SK-N-SH (cell line): ENCODE data around the gene TSKS. TPM values are rescaled to one million over a fixed set of nuclear protein-coding genes. Genes with fewer than 3 reads are reported as not detected.
A peak's percentile ranks its signal among the peaks of the same experiment; 100 is the strongest.

ENCODE experiments used
- CTCF ChIA-PET: fragments of 300-600, 350-600 bp; formaldehyde crosslinking; extraction: SDS; loops from one replicate; lab custom pipeline; 2021; lab: Yijun Ruan, JAX
- POLR2A ChIA-PET: fragments of 350-600 bp; sonication (Branson Sonifier 250); formaldehyde crosslinking; extraction: SDS; loops from one replicate; lab custom pipeline; 2020; ENCODE audit warnings: antibody characterized with exemption, inconsistent platforms; lab: Yijun Ruan, JAX
- DNase-seq: peaks from one replicate; pipeline ENCODE4 v3.0.0; 2012
- H2AFZ ChIP-seq: fragments of 200-600 bp; sonication (generic); 2 replicates; pipeline ENCODE4 v1.8.1; 2016; ENCODE audit warnings: antibody characterized with exemption, mild to moderate bottlenecking, low read depth
- H3F3A ChIP-seq: fragments of 200-600 bp; sonication (generic); replicated peaks from 2 replicates; pipeline ENCODE3; 2016; ENCODE audit warnings: antibody characterized with exemption, mild to moderate bottlenecking; ENCODE audit not compliant: insufficient read depth
- H3K27ac ChIP-seq, 2 experiments: fragments of 200-500 bp in 1 of 2; fragments of 200-600 bp in 1 of 2; sonication (Bioruptor generic) in 1 of 2; sonication (generic), shearing (Covaris generic) in 1 of 2; 2 replicates each; pipeline versions ENCODE4 v1.5.1 to v1.6.1; 2014 to 2016; ENCODE audit warnings: low read depth in 2 of 2, inconsistent platforms in 1 of 2, low read length in 1 of 2, mild to moderate bottlenecking in 1 of 2, mixed read lengths in 1 of 2
- H3K27me3 ChIP-seq: fragments of 200-600 bp; sonication (generic), shearing (Covaris generic); 2 replicates; pipeline ENCODE4 v1.6.1; 2016; ENCODE audit warnings: mixed run types; ENCODE audit not compliant: insufficient read depth
- H3K36me3 ChIP-seq, 2 experiments: fragments of 200-500 bp in 1 of 2; fragments of 200-600 bp in 1 of 2; sonication (Bioruptor generic) in 1 of 2; sonication (generic) in 1 of 2; replicated peaks in 1 of 2; 2 replicates each; pipeline versions ENCODE3 to v1.5.1; 2014 to 2016; ENCODE audit warnings: low read length in 1 of 2, mild to moderate bottlenecking in 1 of 2; ENCODE audit not compliant: insufficient read depth in 2 of 2, control insufficient read depth in 1 of 2
- H3K4me1 ChIP-seq, 2 experiments: fragments of 200-500 bp in 1 of 2; fragments of 200-600 bp in 1 of 2; sonication (Bioruptor generic) in 1 of 2; sonication (generic), shearing (Covaris generic) in 1 of 2; 2 replicates each; pipeline versions ENCODE4 v1.5.1 to v1.6.1; 2014 to 2016; ENCODE audit warnings: low read depth in 1 of 2, low read length in 1 of 2, mixed run types in 1 of 2; ENCODE audit not compliant: insufficient read depth in 2 of 2, control insufficient read depth in 1 of 2
- H3K4me2 ChIP-seq: fragments of 200-600 bp; sonication (generic), shearing (Covaris generic); 2 replicates; pipeline ENCODE4 v1.6.1; 2017; ENCODE audit warnings: mixed run types
- H3K4me3 ChIP-seq, 2 experiments: fragments of 200-500 bp in 1 of 2; fragments of 200-600 bp in 1 of 2; sonication (Bioruptor generic) in 1 of 2; sonication (generic), shearing (Covaris generic) in 1 of 2; 2 replicates each; pipeline versions ENCODE4 v1.5.1 to v1.8.1; 2014 to 2016; ENCODE audit warnings: low read depth in 2 of 2, inconsistent platforms in 1 of 2, low read length in 1 of 2, mild to moderate bottlenecking in 1 of 2, mixed read lengths in 1 of 2, moderate library complexity in 1 of 2
- H3K79me2 ChIP-seq: fragments of 200-600 bp; sonication (generic); 2 replicates; pipeline ENCODE4 v1.8.1; 2017; ENCODE audit warnings: mild to moderate bottlenecking; ENCODE audit not compliant: insufficient read depth
- H3K9ac ChIP-seq: fragments of 200-600 bp; sonication (generic); 2 replicates; pipeline ENCODE4 v1.6.1; 2017; ENCODE audit warnings: mixed run types
- H3K9me2 ChIP-seq: fragments of 200-600 bp; sonication (generic); 2 replicates; pipeline ENCODE4 v1.6.1; 2017; ENCODE audit warnings: mixed run types
- H3K9me3 ChIP-seq: fragments of 200-600 bp; sonication (generic); 2 replicates; pipeline ENCODE4 v1.6.1; 2017; ENCODE audit warnings: mixed run types, mild to moderate bottlenecking, moderate library complexity
- H4K20me1 ChIP-seq: fragments of 200-600 bp; sonication (generic); 2 replicates; pipeline ENCODE4 v1.6.1; 2017; ENCODE audit warnings: mild to moderate bottlenecking, mixed run types; ENCODE audit not compliant: insufficient read depth
- CHD2 ChIP-seq: fragments of 150-350 bp; IDR thresholded peaks from 2 replicates; pipeline ENCODE4 v1.6.1; 2018; ENCODE audit warnings: low read length; ENCODE audit not compliant: partially characterized antibody
- CTCF ChIP-seq: fragments of 200-600 bp; sonication (generic); IDR thresholded peaks from 2 replicates; pipeline ENCODE4 v1.6.1; 2017; ENCODE audit warnings: antibody characterized with exemption, mild to moderate bottlenecking, moderate library complexity
- ELF1 ChIP-seq: IDR thresholded peaks from 2 replicates; pipeline ENCODE4 v1.4.0; 2012
- IRF3 ChIP-seq: fragments of 150-350 bp; IDR thresholded peaks from 2 replicates; pipeline ENCODE4 v1.6.1; 2016; ENCODE audit warnings: mild to moderate bottlenecking, low read depth, low read length
- MXI1 ChIP-seq: IDR thresholded peaks from 2 replicates; pipeline ENCODE4 v1.6.1; 2012; ENCODE audit warnings: mild to moderate bottlenecking, low read depth, low read length, improper control_type of control experiment
- PBX3 ChIP-seq: IDR thresholded peaks from 2 replicates; pipeline ENCODE4; 2012
- REST ChIP-seq: IDR thresholded peaks from 2 replicates; pipeline ENCODE4 v1.6.1; 2012; ENCODE audit warnings: mild to moderate bottlenecking, low read depth, low read length, moderate library complexity
- TAF1 ChIP-seq: IDR thresholded peaks from 2 replicates; pipeline ENCODE4 v1.6.1; 2012; ENCODE audit warnings: low read depth, mild to moderate bottlenecking, low read length, moderate library complexity, borderline replicate concordance
- YY1 ChIP-seq: IDR thresholded peaks from 2 replicates; pipeline ENCODE4 v1.4.0; 2012; ENCODE audit warnings: low read depth, mild to moderate bottlenecking
- WGBS: methylation state at CpG from one replicate; pipeline ENCODE4 v1.1.6; 2017; ENCODE audit warnings: low lambda C conversion rate; 5-methylcytosine and 5-hydroxymethylcytosine counted together
- polyA plus RNA-seq, 3 experiments: library from polyadenylated mRNA; depleted of rRNA; stranded (reverse); fragments of >200 nt; gene quantifications; 2 replicates each; pipeline ENCODE4 v1.2.3, GENCODE V29; 2012

Gene TSKS
- polyA plus RNA-seq, 1 of the 3 experiments (the other 2 are of a cell fraction), result not detected

- H3F3A ChIP-seq, result peaks cover 10% of the 10 kb centered on the region
- POLR2A ChIA-PET, result interaction anchor here (0.9 kb wide), 1 partner anchor 11 kb away, joined by 7 read pairs; the partner anchor contains the start of gene FUZ
Observed at GRCh38 chr19:49801966-49802661, 39.0 kb upstream of the TSKS start.

More at GRCh38 chr19:49801966-49802661, 39.0 kb upstream of the TSKS start:
- Histone ChIP-seq H3K9ac (no peak overlapping the region), H3K4me1 (peaks cover 0 to 16% of the 10 kb centered on the region in 2 experiments; a peak in 1 of 4 replicates), H3K4me2 (peak overlapping the region; percentile 34; the same call in 1 of the 2 replicates), H3K27me3 (no peaks in the 10 kb centered on the region), H3K27ac (peak overlapping the region in 1 of 2 experiments; percentile 73; a peak in 1 of 4 replicates), H3K36me3 (peaks cover 16 to 29% of the 10 kb centered on the region in 2 experiments), H4K20me1 (no peaks in the 10 kb centered on the region), H3K4me3 (peak overlapping the region in 1 of 2 experiments; percentile 33; a peak in 1 of 4 replicates), H3K9me2 (no peaks in the 10 kb centered on the region), H3K9me3 (no peaks in the 10 kb centered on the region), H2AFZ (no peak overlapping the region), H3K79me2 (no peaks in the 10 kb centered on the region)
- CTCF ChIA-PET, result interaction anchor here (1.0 kb wide), 1 partner anchor 130 kb away, joined by 4 read pairs; no protein-coding TSS in a partner anchor
- 28% methylated on average over 29 of the region's 38 CpGs for WGBS
- DNase-seq, result peak; percentile 97
- TF ChIP-seq REST (no peak), CTCF (0 out of 2 replicates have a peak, but pooled peaks have one; percentile 7), CHD2 (peak; percentile 50), ELF1 (no peak), TAF1 (no peak), MXI1 (0 out of 2 replicates have a peak, but pooled peaks have one; percentile 20), PBX3 (peak; percentile 99), YY1 (no peak), IRF3 (peak; percentile 66; the same call in 1 of the 2 replicates)
